ENCODE data around the gene RGS6. TPM values are rescaled to one million over a fixed set of nuclear protein-coding genes. Genes with fewer than 3 reads are reported as not detected.

Gene RGS6
- total RNA-seq, 6 donors from 2014 or later = 0.83 to 12.9 (median 2.2) TPM; not detected in 1

DNA sequence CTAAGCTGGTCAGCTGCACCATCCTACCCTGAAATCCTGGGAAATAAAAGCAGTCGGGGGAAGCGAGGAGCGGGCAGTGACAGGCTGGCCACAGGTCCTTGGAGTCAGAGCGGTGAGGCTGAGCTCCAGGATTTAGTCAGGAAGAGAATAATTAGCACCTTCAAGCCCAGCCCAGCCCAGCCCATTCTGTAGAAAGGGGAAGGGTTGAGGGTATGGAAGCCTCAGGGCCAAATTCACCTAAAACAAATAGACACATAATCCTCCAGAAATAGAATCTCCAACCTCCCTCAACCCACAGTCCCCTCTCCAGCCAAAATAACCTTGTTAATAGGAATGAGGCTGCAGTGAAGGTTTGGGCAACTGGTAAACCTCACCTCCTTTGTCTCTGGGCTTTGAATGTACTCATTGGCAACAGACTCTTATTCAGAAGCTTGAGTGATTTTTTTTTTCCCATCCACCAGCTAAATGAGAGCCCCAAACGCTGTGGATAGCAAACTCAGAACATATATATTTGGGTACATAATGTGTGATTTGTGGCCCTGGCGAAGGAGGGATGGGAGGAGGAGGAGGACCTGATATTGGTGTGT lies 627.5 kb downstream of the RGS6 start:
- Histone ChIP-seq H3K27ac (no peak overlapping the region), H3K36me3 (no peaks in the 10 kb centered on the region), H3K4me1 (no peaks in the 10 kb centered on the region), H3K27me3 (no peaks in the 10 kb centered on the region), H3K9me3 (no peaks in the 10 kb centered on the region), H3K4me3 (no peak overlapping the region)
- DNase-seq = no peak
- TF ChIP-seq POLR2A (IDR thresholded peaks at IDR 0.05) = no peak
- TF ChIP-seq EP300 (IDR thresholded peaks at IDR 0.05) = no peak
- TF ChIP-seq, protein P1, sequence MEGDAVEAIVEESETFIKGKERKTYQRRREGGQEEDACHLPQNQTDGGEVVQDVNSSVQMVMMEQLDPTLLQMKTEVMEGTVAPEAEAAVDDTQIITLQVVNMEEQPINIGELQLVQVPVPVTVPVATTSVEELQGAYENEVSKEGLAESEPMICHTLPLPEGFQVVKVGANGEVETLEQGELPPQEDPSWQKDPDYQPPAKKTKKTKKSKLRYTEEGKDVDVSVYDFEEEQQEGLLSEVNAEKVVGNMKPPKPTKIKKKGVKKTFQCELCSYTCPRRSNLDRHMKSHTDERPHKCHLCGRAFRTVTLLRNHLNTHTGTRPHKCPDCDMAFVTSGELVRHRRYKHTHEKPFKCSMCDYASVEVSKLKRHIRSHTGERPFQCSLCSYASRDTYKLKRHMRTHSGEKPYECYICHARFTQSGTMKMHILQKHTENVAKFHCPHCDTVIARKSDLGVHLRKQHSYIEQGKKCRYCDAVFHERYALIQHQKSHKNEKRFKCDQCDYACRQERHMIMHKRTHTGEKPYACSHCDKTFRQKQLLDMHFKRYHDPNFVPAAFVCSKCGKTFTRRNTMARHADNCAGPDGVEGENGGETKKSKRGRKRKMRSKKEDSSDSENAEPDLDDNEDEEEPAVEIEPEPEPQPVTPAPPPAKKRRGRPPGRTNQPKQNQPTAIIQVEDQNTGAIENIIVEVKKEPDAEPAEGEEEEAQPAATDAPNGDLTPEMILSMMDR (IDR thresholded peaks at IDR 0.05) = no peak
- no peak for TF ChIP-seq POLR2AphosphoS5 (IDR thresholded peaks at IDR 0.05)
- ATAC-seq (ENCODE audit: low FRiP score in 2 of 2) = no peak
- WGBS, 2 donors = 86 to 89% methylated on average over 6 of the region's 6 CpGs

DNA sequence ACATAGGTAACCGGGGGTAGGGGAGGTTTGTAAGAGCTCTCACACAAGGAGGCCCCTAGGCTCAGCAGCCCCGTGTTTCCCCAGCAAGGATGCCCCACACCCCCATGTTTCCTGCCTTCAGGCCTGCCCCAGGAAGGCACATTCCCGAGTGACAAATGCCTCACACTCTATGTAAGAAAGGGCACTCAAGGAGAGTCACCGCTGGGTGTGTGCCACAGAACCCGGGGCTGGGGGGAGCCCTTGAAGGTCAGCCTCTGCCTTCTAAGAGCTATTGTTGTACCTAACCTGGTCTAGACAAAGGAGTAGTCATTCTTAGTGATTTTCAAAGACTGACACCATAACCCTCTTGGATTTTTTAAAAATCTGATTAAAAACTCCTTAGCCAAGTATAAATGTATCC lies 628.1 kb downstream of the RGS6 start:
- Histone ChIP-seq H3K9me3 (no peaks in the 10 kb centered on the region), H3K27me3 (no peaks in the 10 kb centered on the region), H3K4me1 (no peaks in the 10 kb centered on the region), H3K27ac (no peak overlapping the region), H3K36me3 (no peaks in the 10 kb centered on the region), H3K4me3 (no peak overlapping the region)
- TF ChIP-seq, protein P1 (IDR thresholded peaks at IDR 0.05) = no peak
- TF ChIP-seq EP300 (IDR thresholded peaks at IDR 0.05) (no peak), POLR2A (IDR thresholded peaks at IDR 0.05) (no peak), POLR2AphosphoS5 (IDR thresholded peaks at IDR 0.05) (no peak)
- ATAC-seq (ENCODE audit: low FRiP score in 2 of 2) (no peak), DNase-seq (no peak)
- WGBS, 2 donors = 37 to 73% methylated on average over 1 to 5 of the region's 5 CpGs

DNA sequence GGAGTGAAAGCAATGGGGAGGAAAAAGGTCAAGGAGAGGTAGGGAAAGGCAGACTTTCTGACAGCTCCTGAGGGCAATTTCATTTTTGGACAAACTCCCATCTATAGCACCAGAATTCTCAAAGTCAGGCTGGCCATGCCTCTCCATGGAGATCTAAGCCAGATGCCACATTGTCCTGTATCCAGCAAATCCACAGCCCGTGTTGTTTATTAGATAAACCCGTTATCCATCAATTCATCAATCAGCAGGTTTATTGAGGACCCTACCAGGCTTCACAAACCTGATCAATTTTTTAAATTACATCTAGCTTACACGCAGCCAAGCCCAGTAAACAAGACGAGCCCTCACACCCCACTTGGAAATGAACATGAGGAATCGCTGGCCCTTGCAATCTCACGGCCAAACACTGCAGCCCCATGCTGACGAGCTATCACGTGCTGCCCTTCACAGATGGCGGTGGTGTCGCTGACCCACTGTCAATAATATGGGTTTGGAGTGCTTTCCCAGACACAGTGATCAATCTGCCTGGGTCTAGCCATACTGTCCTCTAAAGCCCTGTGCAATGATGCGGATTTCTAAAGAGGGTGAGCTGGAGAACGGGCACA lies 628.8 kb downstream of the RGS6 start:
- no peak overlapping the region for H3K27ac ChIP-seq
- no peak for ATAC-seq (ENCODE audit: low FRiP score in 2 of 2)

DNA sequence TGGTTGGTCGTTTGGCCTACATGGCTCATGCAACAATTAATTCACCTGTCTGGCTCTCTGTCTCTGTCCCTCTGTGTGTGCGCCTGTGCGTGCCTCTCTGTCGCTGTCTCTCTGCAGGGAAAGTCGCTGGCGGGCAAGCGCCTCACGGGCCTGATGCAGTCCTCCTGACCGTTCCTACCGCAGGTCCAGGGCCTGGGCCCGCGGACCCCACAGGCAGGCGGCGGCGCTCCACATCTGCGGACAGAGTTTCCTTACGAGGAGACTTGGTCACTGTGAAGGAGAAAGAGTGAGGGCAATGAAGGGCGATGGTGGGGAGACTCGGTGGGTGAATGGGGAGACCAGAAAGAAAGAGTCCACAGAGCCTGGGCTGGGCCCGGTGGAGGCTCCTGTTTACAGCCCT lies 630.1 kb downstream of the RGS6 start:
- TF ChIP-seq, protein P1 (IDR thresholded peaks at IDR 0.05) = no peak
- TF ChIP-seq POLR2A (IDR thresholded peaks at IDR 0.05) = no peak
- TF ChIP-seq EP300 (IDR thresholded peaks at IDR 0.05) = no peak
- TF ChIP-seq POLR2AphosphoS5 (IDR thresholded peaks at IDR 0.05) = no peak
- Histone ChIP-seq H3K9me3 (no peaks in the 10 kb centered on the region), H3K4me3 (no peak overlapping the region), H3K27me3 (no peaks in the 10 kb centered on the region), H3K27ac (no peak overlapping the region), H3K36me3 (no peaks in the 10 kb centered on the region), H3K4me1 (no peaks in the 10 kb centered on the region)
- ATAC-seq (ENCODE audit: low FRiP score in 2 of 2) = no peak
- 94 to 95% methylated on average over 20 of the region's 20 CpGs for WGBS, 2 donors
- peak in 1 of 2 donors; percentile 80 for DNase-seq

More for the DNA sequence above, 628.8 kb downstream of the RGS6 start:
- H3K4me1 ChIP-seq = no peaks in the 10 kb centered on the region
- no peaks in the 10 kb centered on the region for H3K36me3 ChIP-seq
- no peaks in the 10 kb centered on the region for H3K27me3 ChIP-seq
- no peak for TF ChIP-seq POLR2A (IDR thresholded peaks at IDR 0.05)
- no peak for TF ChIP-seq POLR2AphosphoS5 (IDR thresholded peaks at IDR 0.05)
- no peak for DNase-seq
- WGBS, 2 donors = 92% methylated on average over 12 of the region's 12 CpGs
- no peaks in the 10 kb centered on the region for H3K9me3 ChIP-seq
- no peak overlapping the region for H3K4me3 ChIP-seq

DNA sequence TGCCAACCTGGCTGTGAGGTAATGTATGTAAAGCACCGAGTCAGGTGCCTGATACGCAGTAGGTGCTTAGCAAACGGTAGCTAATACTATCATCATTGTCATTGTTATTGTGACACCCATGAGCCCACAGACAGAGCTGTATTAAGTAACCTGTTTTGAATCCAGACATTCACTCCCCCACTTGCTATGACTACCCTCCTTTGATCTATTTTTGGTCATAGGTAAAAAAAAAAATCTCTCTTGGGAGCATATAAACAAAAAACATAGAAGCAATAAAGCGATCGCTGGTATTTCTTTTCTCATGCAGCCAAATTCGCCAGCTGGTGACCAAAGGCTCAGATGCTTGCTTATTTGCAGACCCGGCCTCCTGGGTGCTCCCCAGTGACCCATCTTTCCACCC lies 631.4 kb downstream of the RGS6 start:
- ATAC-seq (ENCODE audit: low FRiP score in 2 of 2) (no peak), DNase-seq (no peak)
- 84 to 87% methylated on average over 7 of the region's 7 CpGs for WGBS, 2 donors
- Histone ChIP-seq H3K4me1 (no peaks in the 10 kb centered on the region), H3K27me3 (no peaks in the 10 kb centered on the region), H3K4me3 (no peak overlapping the region), H3K36me3 (no peaks in the 10 kb centered on the region), H3K27ac (no peak overlapping the region), H3K9me3 (no peaks in the 10 kb centered on the region)
- no peak for TF ChIP-seq POLR2A (IDR thresholded peaks at IDR 0.05)
- TF ChIP-seq EP300 (IDR thresholded peaks at IDR 0.05) = no peak
- TF ChIP-seq, protein P1 (IDR thresholded peaks at IDR 0.05) = no peak
